Stimulated activated CD4-positive, alpha-beta T cell treated with anti-CD3 and anti-CD28 coated beads, Interleukin-1b, Interleukin-23, amount 100 ng/mL, for 1 hour (primary cell): ENCODE data around the gene ERAL1.
"Not testable (repeated sequence)": the region's sequence is repeated elsewhere in the genome, so short reads cannot be mapped to it uniquely, and the experiment has no call there.

ENCODE experiments used
- DNase-seq, 2 donors: peaks; one replicate each; pipeline ENCODE4 v3.0.0-alpha.2; 2020; ENCODE audit warnings: low read depth in 2 of 2

The ERAL1 gene

GRCh38 chr17:28899212-28899815 lies 44.5 kb downstream of the ERAL1 start:
- no peak for DNase-seq

- DNase-seq = no peak
These were observed 46.3 kb downstream of the ERAL1 start for GRCh38 chr17:28900986-28901726.

- DNase-seq = peak in 1 of 2 donors; percentile 34
These were observed 47.3 kb downstream of the ERAL1 start for GRCh38 chr17:28901866-28902818.

GRCh38 chr17:28902819-28903545 lies 48.2 kb downstream of the ERAL1 start, which contains the start of gene DHRS13:
Gene DHRS13 (minus strand): TSS chr17:28903079. CDS start chr17:28902944, 135 bp downstream.
- DNase-seq = peak; percentile 88 to 91

GRCh38 chr17:28903546-28903841 lies 48.7 kb downstream of the ERAL1 start:
- DNase-seq = not testable (repeated sequence)

GRCh38 chr17:28904800-28905199 lies 50.0 kb downstream of the ERAL1 start:
- no peak for DNase-seq

GRCh38 chr17:28906276-28906675 lies 51.5 kb downstream of the ERAL1 start:
- no peak for DNase-seq

GRCh38 chr17:28906706-28907438 lies 52.1 kb downstream of the ERAL1 start:
- DNase-seq = no peak

GRCh38 chr17:28907709-28908475 lies 53.1 kb downstream of the ERAL1 start:
- DNase-seq = no peak

- DNase-seq = no peak
These were observed 53.9 kb downstream of the ERAL1 start for GRCh38 chr17:28908640-28909167.

GRCh38 chr17:28910534-28910933 lies 55.7 kb downstream of the ERAL1 start:
- no peak for DNase-seq
